Uterus (tissue), 4 donors: Measurements from ENCODE around the gene ATP6V1B1. TPM values are rescaled to one million over a fixed set of nuclear protein-coding genes. Genes with fewer than 3 reads are reported as not detected.
"Not testable (repeated sequence)": the region's sequence is repeated elsewhere in the genome, so short reads cannot be mapped to it uniquely, and the experiment has no call there.

Source experiments
- DNase-seq, 2 donors: peaks; one replicate each; pipeline ENCODE4 v3.0.0-alpha.2; 2019 to 2020
- H3K27ac ChIP-seq, 2 donors: fragments of 200-600 bp; sonication (generic); 1 replicate in 1 of 2; 2 replicates in 1 of 2; pipeline ENCODE4 v1.5.1; 2016 to 2018
- H3K27me3 ChIP-seq, 2 donors: fragments of 200-600 bp; sonication (generic); one replicate each; pipeline ENCODE4 v1.5.1; 2018 to 2019; ENCODE audit warnings: control low read depth in 1 of 2
- H3K36me3 ChIP-seq, 2 donors: fragments of 200-600 bp; sonication (generic); one replicate each; pipeline ENCODE4 v1.5.1; 2019; ENCODE audit warnings: control low read depth in 1 of 2
- H3K4me1 ChIP-seq, 2 donors: fragments of 200-600 bp; sonication (generic); one replicate each; pipeline ENCODE4 v1.5.1; 2018 to 2019; ENCODE audit warnings: control low read depth in 1 of 2
- H3K4me3 ChIP-seq, 2 donors: fragments of 200-600 bp; sonication (generic); 1 replicate in 1 of 2; 2 replicates in 1 of 2; pipeline ENCODE4 v1.5.1; 2018 to 2019; ENCODE audit warnings: mild to moderate bottlenecking in 1 of 2
- H3K9me3 ChIP-seq, 2 donors: fragments of 200-600 bp; sonication (generic); one replicate each; pipeline ENCODE4 v1.5.1; 2019; ENCODE audit warnings: control low read depth in 1 of 2
- CTCF ChIP-seq, 4 experiments: fragments of 200-600 bp in 2 of 4; fragments of 450-650 bp in 2 of 4; sonication (generic) in 2 of 4; IDR thresholded peaks; one replicate each; pipeline ENCODE4 v1.5.1; 2016 to 2019; ENCODE audit warnings: antibody characterized with exemption in 4 of 4, mild to moderate bottlenecking in 2 of 4, moderate library complexity in 1 of 4
- POLR2A ChIP-seq, 2 donors: fragments of 450-650 bp; IDR thresholded peaks; one replicate each; pipeline ENCODE4 v1.6.1; 2016; ENCODE audit warnings: antibody characterized with exemption in 2 of 2, mild to moderate bottlenecking in 1 of 2, moderate library complexity in 1 of 2
- intact Hi-C: fragments of 100-400 bp; cut with DNase I; formaldehyde crosslinking; loops from one replicate; pipeline ENCODE4 v1.15.1; 2023; ENCODE audit warnings: low total_unique reads
- small RNA-seq: library from RNA; depleted of rRNA; stranded (forward); fragments of <200 nt; gene quantifications from one replicate; pipeline ENCODE3, GENCODE V24; 2016
- total RNA-seq, 4 donors: library from RNA; depleted of rRNA in 3 of 4; stranded (reverse); fragments of >200 nt in 3 of 4; gene quantifications; one replicate each; pipeline versions ENCODE4 v1.1.0 to v1.2.4, GENCODE V29; 2014 to 2023
- donor health status: DM: yes; HTN: yes; CAD: no.

Gene ATP6V1B1
- total RNA-seq, 4 donors from 2014 or later, result 3.4 to 3.7 TPM; not detected in 2

- no peaks in the 10 kb centered on the region for H3K36me3 ChIP-seq
Measured at GRCh38 chr2:71006955-71007799, 71.5 kb downstream of the ATP6V1B1 start.

GRCh38 chr2:71008342-71008741, 72.6 kb downstream of the ATP6V1B1 start:
- Histone ChIP-seq H3K4me1 (no peaks in the 10 kb centered on the region), H3K36me3 (no peaks in the 10 kb centered on the region), H3K9me3 (no peaks in the 10 kb centered on the region), H3K27ac (no peak overlapping the region), H3K27me3 (no peaks in the 10 kb centered on the region), H3K4me3 (no peak overlapping the region)
- DNase-seq, result no peak
- intact Hi-C loops, result no loop called here
- TF ChIP-seq CTCF (IDR thresholded peaks at IDR 0.05), result no peak
- TF ChIP-seq POLR2A (IDR thresholded peaks at IDR 0.05), result no peak

More at GRCh38 chr2:71006955-71007799, 71.5 kb downstream of the ATP6V1B1 start:
- no peaks in the 10 kb centered on the region for H3K4me1 ChIP-seq
- H3K9me3 ChIP-seq, result no peaks in the 10 kb centered on the region
- H3K27me3 ChIP-seq, result no peaks in the 10 kb centered on the region
- H3K27ac ChIP-seq, result no peak overlapping the region
- intact Hi-C loops, result no loop called here
- no peak for DNase-seq
- H3K4me3 ChIP-seq, result no peak overlapping the region
- TF ChIP-seq CTCF (IDR thresholded peaks at IDR 0.05) (no peak), POLR2A (IDR thresholded peaks at IDR 0.05) (no peak)

GRCh38 chr2:71011786-71012185, 76.1 kb downstream of the ATP6V1B1 start:
- H3K4me1 ChIP-seq, DNase-seq, H3K9me3 ChIP-seq, H3K4me3 ChIP-seq, H3K27ac ChIP-seq, H3K36me3 ChIP-seq, intact Hi-C loops, H3K27me3 ChIP-seq: not testable (repeated sequence)

Small RNAs within 50 kb of the gene (small RNA-seq; reads per million reads assigned to genes)
- gene RF02272 (not detected), gene RN7SL160P (not detected)

Other genes with a start within 250 kb of the ATP6V1B1 start
- gene ADD2, start 167.7 kb upstream of the ATP6V1B1 start, total RNA-seq, result 1 to 10 TPM in 2 of 4 donors, under 1 TPM in 2; 0.51 to 5.2 (median 2.6) TPM
- not detected for gene FIGLA, start 145.3 kb upstream of the ATP6V1B1 start, total RNA-seq
- 1 to 10 TPM in 3 of 4 donors, not detected in 1; 2.4 to 5.0 (median 2.6) TPM for gene CLEC4F, start 115.3 kb upstream of the ATP6V1B1 start, total RNA-seq
- 1 to 10 TPM in 2 of 4 donors, under 1 TPM in 1, not detected in 1; 0.26 to 2.9 (median 2.5) TPM for gene CD207, start 100.1 kb upstream of the ATP6V1B1 start, total RNA-seq
- 1 to 10 TPM in 3 of 4 donors, under 1 TPM in 1; 0.35 to 6.8 (median 2.4) TPM for gene VAX2, start 35.3 kb upstream of the ATP6V1B1 start, total RNA-seq
- gene ANKRD53, start 42.7 kb downstream of the ATP6V1B1 start, total RNA-seq, result 1 to 10 TPM in 2 of 4 donors, not detected in 2; 1.8 to 3.7 TPM
- 10 to 100 TPM; 10.2 to 81.8 (median 53.7) TPM for gene TEX261, start 59.0 kb downstream of the ATP6V1B1 start, total RNA-seq
- 10 to 100 TPM; 17.2 to 69.0 (median 55.1) TPM for gene NAGK, start 132.7 kb downstream of the ATP6V1B1 start, total RNA-seq
- gene MCEE, start 194.3 kb downstream of the ATP6V1B1 start, total RNA-seq, result 10 to 100 TPM in 2 of 4 donors, 1 to 10 TPM in 1, not detected in 1; 9.5 to 40.0 (median 23.2) TPM
- 10 to 100 TPM; 14.7 to 43.1 (median 21.0) TPM for gene MPHOSPH10, start 194.7 kb downstream of the ATP6V1B1 start, total RNA-seq